HepG2 (cell line): ENCODE measurements around the gene PLA2G2A. TPM values are rescaled to one million over a fixed set of nuclear protein-coding genes. Genes with fewer than 3 reads are reported as not detected.

Experiments
- ARNTL ChIP-seq: sonication (generic); formaldehyde crosslinking; IDR thresholded peaks from 2 replicates; pipeline ENCODE4 v1.4.0; 2020; ENCODE audit warnings: mild to moderate bottlenecking, missing genetic modification reagents
- EP300 ChIP-seq, 3 experiments: sonication (generic) in 1 of 3; formaldehyde crosslinking in 1 of 3; IDR thresholded peaks; 2 replicates each; pipeline versions ENCODE4 v1.5.1 to v1.6.1; 2011 to 2020; ENCODE audit warnings: low read depth in 2 of 3, low read length in 2 of 3, borderline replicate concordance in 1 of 3, improper control_type of control experiment in 1 of 3, mild to moderate bottlenecking in 1 of 3, missing genetic modification reagents in 1 of 3, moderate library complexity in 1 of 3
- ETV6 ChIP-seq: sonication (generic); formaldehyde crosslinking; conservative IDR thresholded peaks from 2 replicates; pipeline ENCODE4 v1.4.0; 2020; ENCODE audit warnings: missing genetic modification reagents
- TOPORS ChIP-seq: sonication (generic); formaldehyde crosslinking; IDR thresholded peaks from 2 replicates; pipeline ENCODE4 v1.8.0; 2023; ENCODE audit warnings: mild to moderate bottlenecking, missing genetic modification reagents
- ZNF572 ChIP-seq: sonication (generic); formaldehyde crosslinking; IDR thresholded peaks from 2 replicates; pipeline ENCODE4 v1.5.1; 2020; ENCODE audit warnings: mild to moderate bottlenecking, missing genetic modification reagents
- ZNF776 ChIP-seq: sonication (generic); formaldehyde crosslinking; IDR thresholded peaks from 2 replicates; pipeline ENCODE4 v1.4.0; 2020; ENCODE audit warnings: mild to moderate bottlenecking, missing genetic modification reagents
- ZNF850 ChIP-seq: sonication (generic); formaldehyde crosslinking; conservative IDR thresholded peaks from 2 replicates; pipeline ENCODE4 v1.9.0; 2021; ENCODE audit warnings: mild to moderate bottlenecking, missing genetic modification reagents
- polyA plus RNA-seq, 8 experiments: library from polyadenylated mRNA; depleted of rRNA in 3 of 8; stranded (reverse) in 7 of 8; unstranded in 1 of 8; fragments of >200 nt; fragmentation: Illumina TruSeq in 4 of 8; extraction: Trizol in 4 of 8; gene quantifications; 2 replicates each; pipeline versions ENCODE4 v1.2.1 to v1.2.3, GENCODE V29; 2011 to 2016; ENCODE audit warnings: low read depth in 4 of 8, missing spikeins in 1 of 8, mixed read lengths in 1 of 8; ENCODE audit not compliant: insufficient read depth in 1 of 8
- total RNA-seq, 5 experiments: library from RNA; depleted of rRNA; stranded (reverse); fragments of >200 nt; fragmentation: Illumina TruSeq; extraction: Trizol; gene quantifications; 2 replicates each; pipeline ENCODE4 v1.2.3, GENCODE V29; 2016; ENCODE audit warnings: low read depth in 1 of 5
- TF ChIP-seq, protein P1 (sequence below): sonication (generic); formaldehyde crosslinking; IDR thresholded peaks from 2 replicates; pipeline ENCODE4 v1.5.0; 2020; ENCODE audit warnings: mild to moderate bottlenecking, missing genetic modification reagents, borderline replicate concordance
- TF ChIP-seq, protein P2 (sequence below): sonication (generic); formaldehyde crosslinking; IDR thresholded peaks from 2 replicates; pipeline ENCODE4 v1.4.0; 2020; ENCODE audit warnings: missing genetic modification reagents, borderline replicate concordance
- TF ChIP-seq, protein P3 (sequence below): sonication (generic); formaldehyde crosslinking; IDR thresholded peaks from 2 replicates; pipeline ENCODE4 v1.4.0; 2020; ENCODE audit warnings: mild to moderate bottlenecking, missing genetic modification reagents
- TF ChIP-seq, protein P4 (sequence below): sonication (generic); formaldehyde crosslinking; IDR thresholded peaks from 2 replicates; pipeline ENCODE4 v1.5.0; 2020; ENCODE audit warnings: mild to moderate bottlenecking, low read depth, missing genetic modification reagents, borderline replicate concordance
- TF ChIP-seq, protein P5 (sequence below): sonication (generic); formaldehyde crosslinking; IDR thresholded peaks from 2 replicates; pipeline ENCODE4 v1.8.1; 2023; ENCODE audit warnings: missing genetic modification reagents, inconsistent platforms, borderline replicate concordance
- TF ChIP-seq, protein P6 (sequence below): sonication (generic); formaldehyde crosslinking; IDR thresholded peaks from 2 replicates; pipeline ENCODE4 v1.5.1; 2020; ENCODE audit warnings: missing genetic modification reagents, mild to moderate bottlenecking, borderline replicate concordance
- TF ChIP-seq, protein P7 (sequence below): IDR thresholded peaks from 2 replicates; pipeline ENCODE4 v1.6.1; 2012; ENCODE audit warnings: inconsistent platforms

PLA2G2A gene
- total and polyA plus RNA-seq, 2 of the 13 experiments (the other 11 are each of a cell fraction or from before 2014, with no cell fraction given) = 0.35 to 30.3 TPM

DNA sequence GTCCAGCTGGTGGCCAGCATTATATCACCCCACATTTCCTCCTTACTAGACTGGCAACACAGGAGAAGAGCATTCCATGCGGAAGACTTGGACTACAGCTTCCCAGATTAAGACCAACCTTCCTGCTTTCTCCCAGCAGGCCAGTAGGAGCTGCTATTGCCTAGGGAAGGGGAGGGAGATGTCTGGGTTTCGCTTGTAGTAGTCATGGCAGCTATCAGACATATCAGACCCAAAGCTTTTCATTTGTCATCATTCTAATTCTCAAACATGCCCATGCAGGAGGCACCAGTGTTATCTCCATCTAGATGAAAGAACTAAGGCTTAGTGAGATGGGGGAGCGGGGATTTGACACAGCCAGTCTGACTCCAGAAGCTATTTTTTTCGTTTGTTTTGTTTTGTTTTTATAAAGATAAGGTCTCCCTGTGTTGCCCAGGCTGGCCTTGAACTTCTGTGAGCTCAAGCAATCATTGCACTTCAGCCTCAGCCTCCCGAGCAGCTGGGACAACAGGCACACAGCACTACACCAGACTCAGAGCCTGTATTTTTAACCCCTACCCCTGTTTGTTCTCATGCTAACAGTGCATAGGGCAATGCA, 4.5 kb downstream of the PLA2G2A start (continued):
- TF ChIP-seq, protein P1, sequence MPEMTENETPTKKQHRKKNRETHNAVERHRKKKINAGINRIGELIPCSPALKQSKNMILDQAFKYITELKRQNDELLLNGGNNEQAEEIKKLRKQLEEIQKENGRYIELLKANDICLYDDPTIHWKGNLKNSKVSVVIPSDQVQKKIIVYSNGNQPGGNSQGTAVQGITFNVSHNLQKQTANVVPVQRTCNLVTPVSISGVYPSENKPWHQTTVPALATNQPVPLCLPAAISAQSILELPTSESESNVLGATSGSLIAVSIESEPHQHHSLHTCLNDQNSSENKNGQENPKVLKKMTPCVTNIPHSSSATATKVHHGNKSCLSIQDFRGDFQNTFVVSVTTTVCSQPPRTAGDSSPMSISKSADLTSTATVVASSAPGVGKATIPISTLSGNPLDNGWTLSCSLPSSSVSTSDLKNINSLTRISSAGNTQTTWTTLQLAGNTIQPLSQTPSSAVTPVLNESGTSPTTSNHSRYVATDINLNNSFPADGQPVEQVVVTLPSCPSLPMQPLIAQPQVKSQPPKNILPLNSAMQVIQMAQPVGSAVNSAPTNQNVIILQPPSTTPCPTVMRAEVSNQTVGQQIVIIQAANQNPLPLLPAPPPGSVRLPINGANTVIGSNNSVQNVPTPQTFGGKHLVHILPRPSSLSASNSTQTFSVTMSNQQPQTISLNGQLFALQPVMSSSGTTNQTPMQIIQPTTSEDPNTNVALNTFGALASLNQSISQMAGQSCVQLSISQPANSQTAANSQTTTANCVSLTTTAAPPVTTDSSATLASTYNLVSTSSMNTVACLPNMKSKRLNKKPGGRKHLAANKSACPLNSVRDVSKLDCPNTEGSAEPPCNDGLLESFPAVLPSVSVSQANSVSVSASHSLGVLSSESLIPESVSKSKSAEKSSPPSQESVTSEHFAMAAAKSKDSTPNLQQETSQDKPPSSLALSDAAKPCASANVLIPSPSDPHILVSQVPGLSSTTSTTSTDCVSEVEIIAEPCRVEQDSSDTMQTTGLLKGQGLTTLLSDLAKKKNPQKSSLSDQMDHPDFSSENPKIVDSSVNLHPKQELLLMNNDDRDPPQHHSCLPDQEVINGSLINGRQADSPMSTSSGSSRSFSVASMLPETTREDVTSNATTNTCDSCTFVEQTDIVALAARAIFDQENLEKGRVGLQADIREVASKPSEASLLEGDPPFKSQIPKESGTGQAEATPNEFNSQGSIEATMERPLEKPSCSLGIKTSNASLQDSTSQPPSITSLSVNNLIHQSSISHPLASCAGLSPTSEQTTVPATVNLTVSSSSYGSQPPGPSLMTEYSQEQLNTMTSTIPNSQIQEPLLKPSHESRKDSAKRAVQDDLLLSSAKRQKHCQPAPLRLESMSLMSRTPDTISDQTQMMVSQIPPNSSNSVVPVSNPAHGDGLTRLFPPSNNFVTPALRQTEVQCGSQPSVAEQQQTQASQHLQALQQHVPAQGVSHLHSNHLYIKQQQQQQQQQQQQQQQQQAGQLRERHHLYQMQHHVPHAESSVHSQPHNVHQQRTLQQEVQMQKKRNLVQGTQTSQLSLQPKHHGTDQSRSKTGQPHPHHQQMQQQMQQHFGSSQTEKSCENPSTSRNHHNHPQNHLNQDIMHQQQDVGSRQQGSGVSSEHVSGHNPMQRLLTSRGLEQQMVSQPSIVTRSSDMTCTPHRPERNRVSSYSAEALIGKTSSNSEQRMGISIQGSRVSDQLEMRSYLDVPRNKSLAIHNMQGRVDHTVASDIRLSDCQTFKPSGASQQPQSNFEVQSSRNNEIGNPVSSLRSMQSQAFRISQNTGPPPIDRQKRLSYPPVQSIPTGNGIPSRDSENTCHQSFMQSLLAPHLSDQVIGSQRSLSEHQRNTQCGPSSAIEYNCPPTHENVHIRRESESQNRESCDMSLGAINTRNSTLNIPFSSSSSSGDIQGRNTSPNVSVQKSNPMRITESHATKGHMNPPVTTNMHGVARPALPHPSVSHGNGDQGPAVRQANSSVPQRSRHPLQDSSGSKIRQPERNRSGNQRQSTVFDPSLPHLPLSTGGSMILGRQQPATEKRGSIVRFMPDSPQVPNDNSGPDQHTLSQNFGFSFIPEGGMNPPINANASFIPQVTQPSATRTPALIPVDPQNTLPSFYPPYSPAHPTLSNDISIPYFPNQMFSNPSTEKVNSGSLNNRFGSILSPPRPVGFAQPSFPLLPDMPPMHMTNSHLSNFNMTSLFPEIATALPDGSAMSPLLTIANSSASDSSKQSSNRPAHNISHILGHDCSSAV = no peak
- TF ChIP-seq ARNTL (peak; percentile 62; the same call in 1 of the 2 replicates), EP300 (IDR thresholded peaks at IDR 0.05; ENCODE audit: low read depth in 2 of 2, low read length in 2 of 2) (peak; percentile 84 to 93; a peak in 3 of 4 replicates), EP300 (CRISPR knock-in tag; IDR thresholded peaks at IDR 0.05; ENCODE audit: borderline replicate concordance) (peak; percentile 90), ZNF572 (CRISPR knock-in tag) (no peak), ETV6 (CRISPR knock-in tag) (0 out of 2 replicates have a peak, but pooled peaks have one; percentile 55), ZNF850 (CRISPR knock-in tag) (no peak), ZNF776 (no peak), TOPORS (CRISPR knock-in tag) (no peak)
- TF ChIP-seq, protein P2, sequence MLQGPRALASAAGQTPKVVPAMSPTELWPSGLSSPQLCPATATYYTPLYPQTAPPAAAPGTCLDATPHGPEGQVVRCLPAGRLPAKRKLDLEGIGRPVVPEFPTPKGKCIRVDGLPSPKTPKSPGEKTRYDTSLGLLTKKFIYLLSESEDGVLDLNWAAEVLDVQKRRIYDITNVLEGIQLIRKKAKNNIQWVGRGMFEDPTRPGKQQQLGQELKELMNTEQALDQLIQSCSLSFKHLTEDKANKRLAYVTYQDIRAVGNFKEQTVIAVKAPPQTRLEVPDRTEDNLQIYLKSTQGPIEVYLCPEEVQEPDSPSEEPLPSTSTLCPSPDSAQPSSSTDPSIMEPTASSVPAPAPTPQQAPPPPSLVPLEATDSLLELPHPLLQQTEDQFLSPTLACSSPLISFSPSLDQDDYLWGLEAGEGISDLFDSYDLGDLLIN (CRISPR knock-in tag) = no peak
- TF ChIP-seq, protein P3, sequence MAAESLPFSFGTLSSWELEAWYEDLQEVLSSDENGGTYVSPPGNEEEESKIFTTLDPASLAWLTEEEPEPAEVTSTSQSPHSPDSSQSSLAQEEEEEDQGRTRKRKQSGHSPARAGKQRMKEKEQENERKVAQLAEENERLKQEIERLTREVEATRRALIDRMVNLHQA (CRISPR knock-in tag) = no peak
- TF ChIP-seq, protein P4, sequence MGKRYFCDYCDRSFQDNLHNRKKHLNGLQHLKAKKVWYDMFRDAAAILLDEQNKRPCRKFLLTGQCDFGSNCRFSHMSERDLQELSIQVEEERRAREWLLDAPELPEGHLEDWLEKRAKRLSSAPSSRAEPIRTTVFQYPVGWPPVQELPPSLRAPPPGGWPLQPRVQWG (CRISPR knock-in tag) = no peak
- TF ChIP-seq, protein P5, sequence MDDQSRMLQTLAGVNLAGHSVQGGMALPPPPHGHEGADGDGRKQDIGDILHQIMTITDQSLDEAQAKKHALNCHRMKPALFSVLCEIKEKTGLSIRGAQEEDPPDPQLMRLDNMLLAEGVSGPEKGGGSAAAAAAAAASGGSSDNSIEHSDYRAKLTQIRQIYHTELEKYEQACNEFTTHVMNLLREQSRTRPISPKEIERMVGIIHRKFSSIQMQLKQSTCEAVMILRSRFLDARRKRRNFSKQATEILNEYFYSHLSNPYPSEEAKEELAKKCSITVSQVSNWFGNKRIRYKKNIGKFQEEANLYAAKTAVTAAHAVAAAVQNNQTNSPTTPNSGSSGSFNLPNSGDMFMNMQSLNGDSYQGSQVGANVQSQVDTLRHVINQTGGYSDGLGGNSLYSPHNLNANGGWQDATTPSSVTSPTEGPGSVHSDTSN = no peak
- TF ChIP-seq, protein P6, sequence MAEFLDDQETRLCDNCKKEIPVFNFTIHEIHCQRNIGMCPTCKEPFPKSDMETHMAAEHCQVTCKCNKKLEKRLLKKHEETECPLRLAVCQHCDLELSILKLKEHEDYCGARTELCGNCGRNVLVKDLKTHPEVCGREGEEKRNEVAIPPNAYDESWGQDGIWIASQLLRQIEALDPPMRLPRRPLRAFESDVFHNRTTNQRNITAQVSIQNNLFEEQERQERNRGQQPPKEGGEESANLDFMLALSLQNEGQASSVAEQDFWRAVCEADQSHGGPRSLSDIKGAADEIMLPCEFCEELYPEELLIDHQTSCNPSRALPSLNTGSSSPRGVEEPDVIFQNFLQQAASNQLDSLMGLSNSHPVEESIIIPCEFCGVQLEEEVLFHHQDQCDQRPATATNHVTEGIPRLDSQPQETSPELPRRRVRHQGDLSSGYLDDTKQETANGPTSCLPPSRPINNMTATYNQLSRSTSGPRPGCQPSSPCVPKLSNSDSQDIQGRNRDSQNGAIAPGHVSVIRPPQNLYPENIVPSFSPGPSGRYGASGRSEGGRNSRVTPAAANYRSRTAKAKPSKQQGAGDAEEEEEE (CRISPR knock-in tag) = no peak
- TF ChIP-seq, protein P7, sequence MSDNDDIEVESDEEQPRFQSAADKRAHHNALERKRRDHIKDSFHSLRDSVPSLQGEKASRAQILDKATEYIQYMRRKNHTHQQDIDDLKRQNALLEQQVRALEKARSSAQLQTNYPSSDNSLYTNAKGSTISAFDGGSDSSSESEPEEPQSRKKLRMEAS = no peak; the same call in 1 of the 2 replicates
